Nephron (organoid): ENCODE data around the gene CCDC196.

Experiments used
- H3K27ac Mint-ChIP-seq, 3 experiments: 2 replicates each; pipeline ENCODE4 v1.8.0; 2020; ENCODE audit warnings: mixed read lengths in 3 of 3, mild to moderate bottlenecking in 2 of 3, moderate library complexity in 1 of 3
- H3K27me3 Mint-ChIP-seq: 2 replicates; pipeline ENCODE4 v1.8.0; 2021; ENCODE audit warnings: low read depth, mild to moderate bottlenecking, moderate library complexity, mixed read lengths
- H3K36me3 Mint-ChIP-seq: 2 replicates; pipeline ENCODE4 v1.8.0; 2020; ENCODE audit warnings: low read depth, mixed read lengths
- H3K4me1 Mint-ChIP-seq: 2 replicates; pipeline ENCODE4 v1.8.0; 2020; ENCODE audit warnings: mixed read lengths
- H3K4me3 Mint-ChIP-seq, 3 experiments: 2 replicates each; pipeline ENCODE4 v1.8.0; 2020; ENCODE audit warnings: mild to moderate bottlenecking in 3 of 3, mixed read lengths in 3 of 3, moderate library complexity in 2 of 3
- H3K9me3 Mint-ChIP-seq: 2 replicates; pipeline ENCODE4 v1.8.0; 2020; ENCODE audit warnings: mixed read lengths
- CTCF ChIP-seq, 3 experiments: fragments of 200-600 bp; sonication (generic); IDR thresholded peaks; one replicate each; pipeline ENCODE4 v1.5.0; 2021; ENCODE audit warnings: antibody characterized with exemption in 3 of 3; ENCODE audit not compliant: unreplicated experiment in 3 of 3

The CCDC196 gene

GRCh38 chr14:66485910-66486421 is at the start of gene CCDC196:
Gene CCDC196, plus strand, starts transcription at chr14:66486371. Its CDS starts 132 bp downstream, at chr14:66486503.
- Mint-ChIP-seq H3K27ac (peak within 1 kb of the TSS in 2 of 3 experiments; percentile 58 to 77), H3K4me1 (peaks cover 11% of the 10 kb centered on the region), H3K27me3 (no peaks in the 10 kb centered on the region), H3K4me3 (no peak within 1 kb of the TSS), H3K36me3 (no peaks in the 10 kb centered on the region), H3K9me3 (no peaks in the 10 kb centered on the region)
- TF ChIP-seq CTCF (IDR thresholded peaks at IDR 0.05; ENCODE audit: unreplicated experiment in 3 of 3), result no peak

GRCh38 chr14:66440801-66441200 is 45.4 kb upstream of the CCDC196 start:
- Mint-ChIP-seq H3K4me3 (no peak overlapping the region), H3K27me3 (no peaks in the 10 kb centered on the region), H3K36me3 (peaks cover 18% of the 10 kb centered on the region), H3K4me1 (peaks cover 32% of the 10 kb centered on the region), H3K9me3 (peaks cover 28% of the 10 kb centered on the region), H3K27ac (peak overlapping the region in 1 of 3 experiments; percentile 24)
- TF ChIP-seq CTCF (IDR thresholded peaks at IDR 0.05; ENCODE audit: unreplicated experiment in 3 of 3), result no peak

GRCh38 chr14:66442953-66443571 is 43.1 kb upstream of the CCDC196 start:
- Mint-ChIP-seq H3K9me3 (peaks cover 24% of the 10 kb centered on the region), H3K4me1 (peaks cover 38% of the 10 kb centered on the region), H3K4me3 (no peak overlapping the region), H3K36me3 (peaks cover 18% of the 10 kb centered on the region), H3K27me3 (no peaks in the 10 kb centered on the region), H3K27ac (peak overlapping the region; percentile 42 to 78 (median 44))
- TF ChIP-seq CTCF (IDR thresholded peaks at IDR 0.05; ENCODE audit: unreplicated experiment in 3 of 3), result no peak

- H3K4me1 Mint-ChIP-seq, result peaks cover 38% of the 10 kb centered on the region
- peak overlapping the region; percentile 42 to 78 (median 44) for H3K27ac Mint-ChIP-seq
- H3K27me3 Mint-ChIP-seq, result no peaks in the 10 kb centered on the region
- no peak overlapping the region for H3K4me3 Mint-ChIP-seq
- peaks cover 20% of the 10 kb centered on the region for H3K9me3 Mint-ChIP-seq
- TF ChIP-seq CTCF (IDR thresholded peaks at IDR 0.05; ENCODE audit: unreplicated experiment in 3 of 3), result no peak
- H3K36me3 Mint-ChIP-seq, result peaks cover 15% of the 10 kb centered on the region
These were observed 42.4 kb upstream of the CCDC196 start for GRCh38 chr14:66443785-66444184.

GRCh38 chr14:66444271-66444927 is 41.8 kb upstream of the CCDC196 start:
- Mint-ChIP-seq H3K27ac (peak overlapping the region in 1 of 3 experiments; percentile 51), H3K27me3 (no peaks in the 10 kb centered on the region), H3K4me1 (peaks cover 38% of the 10 kb centered on the region), H3K9me3 (peaks cover 19% of the 10 kb centered on the region), H3K36me3 (peaks cover 15% of the 10 kb centered on the region), H3K4me3 (no peak overlapping the region)
- no peak for TF ChIP-seq CTCF (IDR thresholded peaks at IDR 0.05; ENCODE audit: unreplicated experiment in 3 of 3)
